Mammary epithelial cell (primary cell): Measurements from ENCODE around the gene ERAS.

ENCODE experiments used
- EZH2 ChIP-seq: IDR thresholded peaks from 2 replicates; pipeline ENCODE4 v1.6.1; 2012; ENCODE audit warnings: low read length, inconsistent platforms, borderline replicate concordance
- TF ChIP-seq, protein P1 (sequence below), 2 donors: IDR thresholded peaks in 1 of 2; conservative IDR thresholded peaks in 1 of 2; 2 replicates each; pipeline ENCODE4 v1.5.1; 2011 to 2012; ENCODE audit warnings: inconsistent platforms in 2 of 2, low read length in 2 of 2, mild to moderate bottlenecking in 2 of 2, control low read depth in 1 of 2, low read depth in 1 of 2; ENCODE audit not compliant: insufficient read depth in 1 of 2; ENCODE audit errors: extremely low read depth in 1 of 2

- TF ChIP-seq, protein P1, sequence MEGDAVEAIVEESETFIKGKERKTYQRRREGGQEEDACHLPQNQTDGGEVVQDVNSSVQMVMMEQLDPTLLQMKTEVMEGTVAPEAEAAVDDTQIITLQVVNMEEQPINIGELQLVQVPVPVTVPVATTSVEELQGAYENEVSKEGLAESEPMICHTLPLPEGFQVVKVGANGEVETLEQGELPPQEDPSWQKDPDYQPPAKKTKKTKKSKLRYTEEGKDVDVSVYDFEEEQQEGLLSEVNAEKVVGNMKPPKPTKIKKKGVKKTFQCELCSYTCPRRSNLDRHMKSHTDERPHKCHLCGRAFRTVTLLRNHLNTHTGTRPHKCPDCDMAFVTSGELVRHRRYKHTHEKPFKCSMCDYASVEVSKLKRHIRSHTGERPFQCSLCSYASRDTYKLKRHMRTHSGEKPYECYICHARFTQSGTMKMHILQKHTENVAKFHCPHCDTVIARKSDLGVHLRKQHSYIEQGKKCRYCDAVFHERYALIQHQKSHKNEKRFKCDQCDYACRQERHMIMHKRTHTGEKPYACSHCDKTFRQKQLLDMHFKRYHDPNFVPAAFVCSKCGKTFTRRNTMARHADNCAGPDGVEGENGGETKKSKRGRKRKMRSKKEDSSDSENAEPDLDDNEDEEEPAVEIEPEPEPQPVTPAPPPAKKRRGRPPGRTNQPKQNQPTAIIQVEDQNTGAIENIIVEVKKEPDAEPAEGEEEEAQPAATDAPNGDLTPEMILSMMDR (conservative IDR thresholded peaks at IDR 0.05 in 1 of 2, IDR thresholded peaks at IDR 0.05 in 1 of 2; ENCODE audit: extremely low read depth in 1 of 2, insufficient read depth in 1 of 2, low read depth in 1 of 2, low read length in 2 of 2), result no peak
- no peak for TF ChIP-seq EZH2
Measured at GRCh38 chrX:48794340-48794910, 31.9 kb upstream of the ERAS start.
